LNCAP (cell line): ENCODE measurements around the gene PRLHR.

Experiments
- CTCF ChIP-seq: fragments of 450-650 bp; IDR thresholded peaks from 2 replicates; pipeline ENCODE4 v1.5.1; 2017; ENCODE audit warnings: mild to moderate bottlenecking

The PRLHR gene

DNA sequence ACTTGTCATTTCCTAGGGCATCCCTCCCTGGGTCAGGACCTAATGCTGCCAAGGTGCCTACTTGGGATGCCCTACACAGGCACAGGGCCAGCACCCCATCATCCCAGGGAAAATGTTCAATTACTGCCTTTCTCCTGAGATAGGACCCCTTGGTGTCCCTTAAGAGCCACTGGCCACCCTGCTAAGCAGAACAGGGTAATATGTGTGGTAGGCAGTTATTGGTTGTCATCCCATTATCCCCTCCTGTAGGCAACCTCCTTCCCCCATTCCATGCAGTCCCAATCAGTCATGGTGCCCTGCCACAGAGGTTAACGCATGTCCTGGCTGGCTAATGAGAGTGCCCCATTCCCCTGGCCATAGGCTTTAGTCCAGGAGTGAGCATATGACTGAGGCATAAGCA, 53.2 kb downstream of the PRLHR start:
- no peak for TF ChIP-seq CTCF

GRCh38 chr10:118541718-118542117, 53.7 kb downstream of the PRLHR start:
- no peak for TF ChIP-seq CTCF
